Peyer's patch (tissue), 4 donors: ENCODE results near the gene ZNF837.

Source experiments
- CTCF ChIP-seq, 6 experiments: fragments of 450-650 bp in 4 of 6; fragments of 200-600 bp in 2 of 6; sonication (generic) in 1 of 6; IDR thresholded peaks; one replicate each; pipeline ENCODE4 v1.5.1; 2017 to 2019; ENCODE audit warnings: antibody characterized with exemption in 6 of 6, mild to moderate bottlenecking in 3 of 6, moderate library complexity in 1 of 6
- POLR2A ChIP-seq, 2 donors: fragments of 450-650 bp; IDR thresholded peaks; one replicate each; pipeline ENCODE4 v1.5.1; 2017; ENCODE audit warnings: antibody characterized with exemption in 2 of 2, mild to moderate bottlenecking in 2 of 2, moderate library complexity in 2 of 2

- TF ChIP-seq CTCF (IDR thresholded peaks at IDR 0.05) (no peak), POLR2A (IDR thresholded peaks at IDR 0.05) (no peak)
Observed at GRCh38 chr19:58394821-58395219, 14.0 kb upstream of the ZNF837 start.
